Islet precursor cell (in vitro differentiated cells): Measurements from ENCODE around the gene MAP3K6.

Experiments used
- DNase-seq: peaks from one replicate; pipeline ENCODE4 v3.0.0-alpha.2; 2018

Gene MAP3K6

DNA sequence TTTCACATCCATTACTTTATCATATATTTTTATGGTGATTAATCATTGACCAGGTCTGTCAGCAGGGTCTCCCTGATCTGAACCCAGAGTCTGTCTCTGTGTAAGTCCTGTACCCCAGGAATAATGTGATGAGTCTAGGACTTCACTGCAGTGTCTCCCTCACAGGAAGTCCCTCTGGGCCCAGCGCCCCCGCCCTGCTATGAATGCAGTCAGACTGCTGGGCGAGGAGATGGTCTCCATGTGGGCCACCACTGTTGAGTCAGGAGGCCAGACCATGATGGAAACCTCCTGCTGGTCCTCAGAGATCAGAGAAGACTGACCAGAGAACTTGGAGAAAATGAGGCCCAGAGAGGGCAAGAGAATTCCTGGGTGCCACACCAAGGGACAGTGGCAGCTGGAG, 35.3 kb downstream of the MAP3K6 start:
- no peak for DNase-seq

DNA sequence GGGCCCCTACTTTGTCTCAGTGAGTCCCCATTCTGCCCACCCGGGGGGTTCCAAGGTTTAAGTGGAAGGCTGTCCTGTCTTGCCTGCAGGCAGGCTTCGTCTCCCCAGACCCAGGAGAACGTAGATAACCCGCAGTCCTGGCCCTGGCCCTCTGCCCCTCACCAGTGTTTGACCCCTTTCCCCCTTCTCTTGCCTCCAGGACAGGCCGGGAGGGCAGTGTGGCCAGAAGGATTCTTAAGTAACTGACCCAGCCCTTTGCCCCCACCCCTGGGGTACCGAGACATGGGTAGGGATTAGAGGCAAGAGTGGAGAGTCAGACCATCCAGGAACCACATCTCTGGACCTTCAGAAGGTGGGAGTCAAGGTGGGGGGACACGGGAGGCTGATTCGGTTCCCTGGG, 36.0 kb downstream of the MAP3K6 start:
- no peak for DNase-seq

DNA sequence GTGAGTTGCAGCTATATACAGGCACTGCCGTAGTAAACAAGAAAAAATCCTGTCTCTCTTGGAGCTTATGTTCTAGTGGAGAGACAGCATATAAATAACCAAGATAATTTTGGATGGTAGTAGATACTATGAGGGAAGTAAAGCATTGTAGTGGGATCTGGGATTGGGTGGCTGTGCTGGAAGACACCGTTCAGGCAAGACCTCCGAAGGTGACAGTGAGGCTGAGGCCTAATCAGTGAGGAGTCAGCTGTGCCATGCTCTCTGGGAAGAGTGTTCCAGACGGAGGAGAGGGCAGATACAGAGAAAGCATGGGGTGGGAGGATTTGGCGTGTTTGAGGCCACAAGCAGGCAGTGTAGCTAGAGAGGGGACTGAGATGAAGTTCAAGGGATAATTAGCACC, 38.8 kb downstream of the MAP3K6 start:
- no peak for DNase-seq

DNA sequence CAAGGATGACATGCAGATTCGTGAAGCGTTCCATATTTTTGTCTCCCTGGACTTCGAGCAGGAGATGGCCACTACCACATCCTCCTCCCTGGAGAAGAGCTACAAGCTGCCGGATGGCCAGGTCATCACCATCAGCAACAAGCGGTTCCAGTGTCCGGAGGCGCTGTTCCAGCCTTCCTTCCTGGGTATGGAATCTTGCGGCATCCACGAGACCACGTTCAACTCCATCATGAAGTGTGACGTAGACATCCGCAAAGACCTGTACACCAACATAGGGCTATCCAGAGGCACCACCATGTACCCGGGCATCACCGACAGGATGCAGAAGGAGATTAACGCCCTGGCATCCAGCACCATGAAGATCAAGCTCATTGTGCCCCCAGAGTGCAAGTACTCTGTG, 41.5 kb downstream of the MAP3K6 start:
- no peak for DNase-seq

DNA sequence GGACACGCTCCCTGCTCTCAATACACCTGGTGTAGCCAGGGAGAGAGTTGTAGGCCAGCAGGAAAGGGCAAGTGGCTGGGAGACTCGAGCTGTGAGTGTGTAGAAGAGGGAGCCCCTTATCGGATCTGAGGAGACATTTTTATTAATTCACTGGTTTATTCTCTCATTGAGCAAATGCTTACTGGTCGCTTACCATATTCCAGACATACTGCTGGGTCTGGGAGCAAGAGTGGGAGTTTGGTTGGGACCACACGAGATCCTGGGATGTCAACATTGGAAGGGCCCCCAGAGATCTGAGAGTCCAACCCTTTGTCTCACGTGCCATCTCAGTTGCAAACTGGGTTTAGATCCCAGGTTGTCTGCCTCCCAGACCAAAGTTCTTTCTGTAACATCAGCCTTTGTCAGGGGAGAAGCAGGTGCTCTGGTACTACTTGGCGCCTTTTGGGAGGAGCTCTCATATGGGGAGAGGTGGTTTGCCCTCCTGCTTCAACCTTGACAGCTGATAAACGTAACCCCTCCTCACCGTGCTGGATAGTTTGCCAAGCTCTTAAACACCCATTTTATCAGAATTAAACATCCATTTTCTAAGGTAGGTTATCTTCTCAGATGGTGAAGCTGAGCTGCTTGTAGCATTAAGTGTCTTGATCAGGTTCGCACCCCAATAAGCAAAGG, 44.1 kb downstream of the MAP3K6 start:
- no peak for DNase-seq

DNA sequence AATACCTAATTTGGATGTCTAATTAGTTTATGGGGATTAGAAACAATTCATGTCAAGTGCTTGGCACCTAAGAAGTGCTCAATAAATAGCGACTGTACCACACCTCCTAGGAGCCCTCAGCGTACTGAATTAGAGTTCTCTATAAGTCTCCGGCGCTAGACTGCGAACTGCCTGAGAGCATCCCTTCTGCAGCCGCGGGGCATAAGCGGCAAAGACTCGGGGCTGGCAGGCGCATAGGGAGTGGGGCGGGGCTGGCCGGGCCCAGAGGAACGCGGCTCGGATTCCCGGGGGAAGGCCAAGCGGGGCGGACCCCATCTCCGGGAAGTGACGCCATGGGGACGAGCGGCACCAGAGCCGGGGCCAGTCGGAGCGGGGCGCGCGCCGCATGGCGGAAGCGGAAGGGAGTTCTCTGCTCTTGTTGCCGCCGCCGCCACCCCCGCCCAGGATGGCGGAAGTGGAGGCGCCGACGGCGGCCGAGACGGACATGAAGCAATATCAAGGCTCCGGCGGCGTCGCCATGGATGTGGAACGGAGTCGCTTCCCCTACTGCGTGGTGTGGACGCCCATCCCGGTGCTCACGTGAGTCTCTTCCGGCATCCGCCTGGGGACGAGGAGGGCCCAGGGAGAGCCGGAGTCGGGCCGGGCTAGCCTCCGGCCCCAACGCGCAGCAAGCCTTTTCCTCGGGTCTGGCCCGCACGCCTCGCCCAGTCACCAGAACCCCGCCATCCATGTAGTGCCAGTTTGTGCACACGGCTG, 44.8 kb downstream of the MAP3K6 start, which contains the start of gene TMEM222:
TMEM222 (plus strand) TSS at position 351 of the 756 bp plus-strand sequence; CDS start at position 386, 35 bp downstream.
- peak; percentile 99 for DNase-seq

DNA sequence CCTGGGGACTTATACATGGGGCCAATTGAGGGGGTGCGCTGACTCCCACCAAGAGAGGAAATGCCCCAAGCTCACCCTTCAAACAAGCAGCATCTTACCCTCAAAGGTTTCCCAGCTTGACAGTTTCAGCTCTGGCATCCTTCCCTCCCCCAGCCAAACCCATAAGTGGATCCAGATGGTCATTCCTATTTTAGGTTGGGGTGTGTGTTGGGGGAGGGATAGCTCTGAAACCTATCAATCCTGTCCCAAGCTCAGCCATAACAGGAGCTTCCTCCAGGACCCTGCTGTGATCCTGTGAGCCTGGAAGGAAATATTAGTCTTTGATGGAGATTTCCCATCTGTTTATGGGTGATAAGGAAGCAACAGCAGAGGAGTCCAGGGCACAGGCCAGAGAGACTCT, 48.2 kb downstream of the MAP3K6 start:
- DNase-seq, result no peak

DNA sequence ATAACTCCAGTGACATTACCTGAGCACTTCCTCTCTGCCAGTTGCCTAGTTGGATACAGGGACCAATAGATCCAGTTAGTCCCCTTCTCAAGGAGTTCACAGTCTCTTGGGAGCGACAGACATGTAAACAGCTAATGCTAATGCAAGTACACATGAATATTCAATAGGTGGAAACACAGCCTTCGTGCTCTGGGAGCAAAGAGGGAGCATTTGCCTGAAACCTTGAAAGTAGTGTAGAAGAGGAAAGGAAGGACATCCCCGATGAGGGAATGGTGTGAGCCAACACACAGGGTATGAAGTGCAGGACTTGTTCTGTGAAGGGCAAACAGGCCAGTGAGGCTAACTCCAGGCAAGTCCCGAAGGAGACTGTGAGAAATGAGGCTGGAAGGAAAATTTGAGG, 48.6 kb downstream of the MAP3K6 start:
- no peak for DNase-seq

DNA sequence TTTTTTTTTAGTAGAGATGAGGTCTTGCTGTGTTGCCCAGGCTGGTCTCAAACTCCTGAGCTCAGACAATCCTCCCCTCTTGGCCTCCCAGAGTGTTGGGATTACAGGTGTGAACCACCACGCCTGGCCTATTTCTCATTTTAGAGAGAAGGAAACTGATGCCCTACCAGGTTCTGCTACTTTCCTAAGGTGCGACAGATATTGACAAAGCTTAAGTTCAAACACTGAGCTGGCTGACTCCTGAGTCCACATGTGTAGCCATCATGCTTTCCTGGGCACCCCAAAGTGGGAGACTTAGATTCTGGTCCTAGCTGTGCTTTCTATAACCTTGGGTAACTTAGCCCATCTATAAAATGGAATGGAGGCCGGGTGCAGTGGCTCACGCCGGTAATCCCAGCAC, 49.9 kb downstream of the MAP3K6 start:
- no peak for DNase-seq

DNA sequence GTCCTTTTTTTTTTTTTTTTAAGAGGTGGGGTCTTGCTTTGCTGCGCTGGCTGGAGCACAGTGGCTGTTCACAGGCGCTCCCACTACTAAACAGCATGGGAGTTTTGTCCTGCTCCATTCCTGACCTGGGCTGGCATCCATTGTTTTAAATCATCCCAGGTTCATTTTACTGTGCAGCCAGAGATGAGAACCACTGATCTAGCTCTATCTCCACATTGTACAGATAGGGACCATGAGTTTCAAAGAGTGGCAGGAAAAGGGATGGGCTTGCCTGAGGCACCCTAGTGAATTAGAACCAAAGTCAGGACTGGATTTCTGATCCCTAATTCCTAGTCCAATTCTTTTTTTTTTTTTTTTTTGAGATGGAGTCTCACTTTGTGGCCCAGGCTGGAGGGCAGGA, 52.0 kb downstream of the MAP3K6 start:
- no peak for DNase-seq

DNA sequence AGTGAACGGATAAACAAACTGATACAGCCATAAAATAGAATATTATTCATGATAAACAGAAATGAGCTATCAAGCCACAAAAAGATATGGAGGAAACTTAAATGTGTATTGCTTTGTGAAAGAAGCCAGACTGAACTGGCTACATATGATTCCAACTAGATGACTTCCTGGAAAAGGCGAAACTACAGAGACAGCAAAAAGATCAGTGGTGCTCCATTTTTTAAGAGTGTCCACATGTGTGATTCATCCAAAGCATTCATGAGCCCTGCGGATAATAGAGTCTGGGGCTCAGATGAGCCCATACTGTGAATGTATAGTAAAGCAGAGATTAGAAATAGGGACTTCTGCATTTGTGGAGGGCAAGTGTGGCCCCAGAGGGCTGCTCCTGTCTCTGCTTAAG, 52.6 kb downstream of the MAP3K6 start:
- DNase-seq, result no peak

DNA sequence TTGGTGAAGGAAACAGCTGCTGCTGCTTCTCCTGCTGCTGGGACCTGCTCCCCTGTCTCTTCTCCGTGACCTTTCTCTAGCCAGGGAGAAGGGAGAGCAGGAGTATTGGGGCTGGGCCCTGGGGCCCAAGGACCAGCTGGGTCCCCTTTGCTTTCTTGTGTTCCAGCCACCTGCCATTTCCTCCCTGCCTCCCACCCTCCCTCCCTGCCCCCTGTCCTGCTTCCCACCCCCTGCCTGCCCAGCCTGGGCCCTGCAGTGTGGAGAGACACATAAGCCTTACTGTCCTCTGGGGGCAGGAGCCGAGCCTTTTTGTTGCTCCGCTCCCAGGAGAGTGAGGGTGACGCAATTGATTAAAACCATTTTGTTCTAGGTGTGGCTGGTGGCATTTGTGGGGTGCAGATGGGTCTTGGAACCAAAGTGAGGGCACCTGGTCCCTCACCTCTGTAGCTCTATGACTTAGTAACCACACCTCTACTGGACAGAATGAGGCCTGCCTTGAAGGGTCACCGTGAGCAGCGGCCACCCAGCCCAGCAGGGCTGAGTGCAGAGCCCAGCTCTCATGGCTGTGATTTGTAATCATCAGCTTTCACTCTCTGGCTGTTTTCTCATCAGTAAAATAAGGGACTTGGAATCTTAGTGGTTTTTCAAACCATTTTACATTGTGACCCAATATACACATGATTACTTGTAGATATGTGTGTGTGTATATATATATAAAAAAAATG, 58.7 kb downstream of the MAP3K6 start:
- no peak for DNase-seq

DNA sequence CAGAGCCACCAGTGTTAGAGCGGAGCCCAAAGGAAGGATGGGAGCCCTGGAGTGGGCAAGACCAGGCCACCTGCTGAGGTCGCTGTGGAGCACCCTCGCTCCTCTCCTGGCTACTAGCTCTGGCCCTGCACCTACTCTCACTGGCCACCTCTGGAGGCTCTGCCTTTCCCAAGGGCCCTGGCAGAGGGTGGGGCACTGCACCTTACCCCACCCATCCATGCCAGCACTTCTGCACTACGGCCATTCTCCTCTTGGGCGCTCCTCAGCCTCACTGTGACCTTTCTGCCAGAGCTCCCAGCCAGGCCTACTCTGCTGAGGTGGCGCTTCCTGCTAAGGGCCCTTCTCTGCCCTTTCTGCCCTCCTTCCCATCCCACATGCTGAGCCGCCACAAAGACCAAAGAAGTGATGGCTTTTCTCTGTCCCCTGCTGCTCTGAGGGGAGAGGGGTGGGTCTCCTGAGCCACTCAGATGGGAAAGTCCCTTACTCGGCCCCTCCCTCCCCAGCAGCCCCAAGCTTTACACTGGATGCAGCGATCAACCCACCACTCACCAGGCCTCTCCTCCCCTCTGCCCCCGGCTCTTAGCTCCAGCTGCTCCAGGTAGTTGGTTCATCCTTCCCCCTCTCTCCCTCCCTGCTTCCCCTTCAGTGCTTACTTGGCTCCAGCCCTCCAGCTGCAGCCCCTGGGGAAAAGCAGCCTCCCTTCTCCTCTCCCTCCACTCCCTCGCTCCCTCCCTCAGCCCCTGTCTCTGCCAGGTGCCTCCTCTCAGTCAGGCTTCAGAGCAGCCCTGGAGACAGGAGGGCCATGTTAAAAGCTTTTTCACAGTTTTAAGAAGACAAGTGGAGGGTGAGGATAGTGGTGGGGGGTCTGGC, 59.6 kb downstream of the MAP3K6 start:
- DNase-seq, result peak; percentile 82

DNA sequence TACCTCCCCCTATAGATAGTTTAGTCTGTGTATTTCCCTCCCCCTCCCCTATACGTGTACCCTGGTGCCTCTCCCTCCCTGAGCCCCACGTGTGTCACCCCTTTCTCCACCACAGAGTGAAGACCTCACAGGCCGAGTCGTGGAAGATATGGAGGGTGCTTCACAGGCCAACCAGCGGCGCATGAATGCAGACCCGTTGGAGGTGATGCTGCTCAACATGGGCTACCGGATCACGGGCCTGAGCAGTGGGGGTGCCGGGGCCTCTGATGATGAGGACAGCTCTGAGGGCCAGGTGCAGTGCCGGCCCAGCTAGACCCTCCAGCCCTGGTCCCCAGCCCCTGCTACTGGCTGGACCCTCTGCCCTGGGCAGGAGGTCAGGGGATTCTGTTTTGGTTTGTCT, 60.7 kb downstream of the MAP3K6 start:
- DNase-seq, result no peak
